SK-N-SH (cell line): ENCODE measurements around the gene AFF3. TPM values are rescaled to one million over a fixed set of nuclear protein-coding genes. Genes with fewer than 3 reads are reported as not detected.

ENCODE experiments used
- CTCF ChIA-PET: fragments of 300-600, 350-600 bp; formaldehyde crosslinking; extraction: SDS; loops from one replicate; lab custom pipeline; 2021; lab: Yijun Ruan, JAX
- POLR2A ChIA-PET: fragments of 350-600 bp; sonication (Branson Sonifier 250); formaldehyde crosslinking; extraction: SDS; loops from one replicate; lab custom pipeline; 2020; ENCODE audit warnings: antibody characterized with exemption, inconsistent platforms; lab: Yijun Ruan, JAX
- DNase-seq: peaks from one replicate; pipeline ENCODE4 v3.0.0; 2012
- H2AFZ ChIP-seq: fragments of 200-600 bp; sonication (generic); 2 replicates; pipeline ENCODE4 v1.8.1; 2016; ENCODE audit warnings: antibody characterized with exemption, mild to moderate bottlenecking, low read depth
- H3F3A ChIP-seq: fragments of 200-600 bp; sonication (generic); replicated peaks from 2 replicates; pipeline ENCODE3; 2016; ENCODE audit warnings: antibody characterized with exemption, mild to moderate bottlenecking; ENCODE audit not compliant: insufficient read depth
- H3K27ac ChIP-seq, 2 experiments: fragments of 200-500 bp in 1 of 2; fragments of 200-600 bp in 1 of 2; sonication (Bioruptor generic) in 1 of 2; sonication (generic), shearing (Covaris generic) in 1 of 2; 2 replicates each; pipeline versions ENCODE4 v1.5.1 to v1.6.1; 2014 to 2016; ENCODE audit warnings: low read depth in 2 of 2, inconsistent platforms in 1 of 2, low read length in 1 of 2, mild to moderate bottlenecking in 1 of 2, mixed read lengths in 1 of 2
- H3K27me3 ChIP-seq: fragments of 200-600 bp; sonication (generic), shearing (Covaris generic); 2 replicates; pipeline ENCODE4 v1.6.1; 2016; ENCODE audit warnings: mixed run types; ENCODE audit not compliant: insufficient read depth
- H3K36me3 ChIP-seq, 2 experiments: fragments of 200-500 bp in 1 of 2; fragments of 200-600 bp in 1 of 2; sonication (Bioruptor generic) in 1 of 2; sonication (generic) in 1 of 2; replicated peaks in 1 of 2; 2 replicates each; pipeline versions ENCODE3 to v1.5.1; 2014 to 2016; ENCODE audit warnings: low read length in 1 of 2, mild to moderate bottlenecking in 1 of 2; ENCODE audit not compliant: insufficient read depth in 2 of 2, control insufficient read depth in 1 of 2
- H3K4me1 ChIP-seq, 2 experiments: fragments of 200-500 bp in 1 of 2; fragments of 200-600 bp in 1 of 2; sonication (Bioruptor generic) in 1 of 2; sonication (generic), shearing (Covaris generic) in 1 of 2; 2 replicates each; pipeline versions ENCODE4 v1.5.1 to v1.6.1; 2014 to 2016; ENCODE audit warnings: low read depth in 1 of 2, low read length in 1 of 2, mixed run types in 1 of 2; ENCODE audit not compliant: insufficient read depth in 2 of 2, control insufficient read depth in 1 of 2
- H3K4me2 ChIP-seq: fragments of 200-600 bp; sonication (generic), shearing (Covaris generic); 2 replicates; pipeline ENCODE4 v1.6.1; 2017; ENCODE audit warnings: mixed run types
- H3K4me3 ChIP-seq, 2 experiments: fragments of 200-500 bp in 1 of 2; fragments of 200-600 bp in 1 of 2; sonication (Bioruptor generic) in 1 of 2; sonication (generic), shearing (Covaris generic) in 1 of 2; 2 replicates each; pipeline versions ENCODE4 v1.5.1 to v1.8.1; 2014 to 2016; ENCODE audit warnings: low read depth in 2 of 2, inconsistent platforms in 1 of 2, low read length in 1 of 2, mild to moderate bottlenecking in 1 of 2, mixed read lengths in 1 of 2, moderate library complexity in 1 of 2
- H3K79me2 ChIP-seq: fragments of 200-600 bp; sonication (generic); 2 replicates; pipeline ENCODE4 v1.8.1; 2017; ENCODE audit warnings: mild to moderate bottlenecking; ENCODE audit not compliant: insufficient read depth
- H3K9ac ChIP-seq: fragments of 200-600 bp; sonication (generic); 2 replicates; pipeline ENCODE4 v1.6.1; 2017; ENCODE audit warnings: mixed run types
- H3K9me2 ChIP-seq: fragments of 200-600 bp; sonication (generic); 2 replicates; pipeline ENCODE4 v1.6.1; 2017; ENCODE audit warnings: mixed run types
- H3K9me3 ChIP-seq: fragments of 200-600 bp; sonication (generic); 2 replicates; pipeline ENCODE4 v1.6.1; 2017; ENCODE audit warnings: mixed run types, mild to moderate bottlenecking, moderate library complexity
- H4K20me1 ChIP-seq: fragments of 200-600 bp; sonication (generic); 2 replicates; pipeline ENCODE4 v1.6.1; 2017; ENCODE audit warnings: mild to moderate bottlenecking, mixed run types; ENCODE audit not compliant: insufficient read depth
- CHD2 ChIP-seq: fragments of 150-350 bp; IDR thresholded peaks from 2 replicates; pipeline ENCODE4 v1.6.1; 2018; ENCODE audit warnings: low read length; ENCODE audit not compliant: partially characterized antibody
- CTCF ChIP-seq: fragments of 200-600 bp; sonication (generic); IDR thresholded peaks from 2 replicates; pipeline ENCODE4 v1.6.1; 2017; ENCODE audit warnings: antibody characterized with exemption, mild to moderate bottlenecking, moderate library complexity
- ELF1 ChIP-seq: IDR thresholded peaks from 2 replicates; pipeline ENCODE4 v1.4.0; 2012
- EP300 ChIP-seq, 2 experiments: IDR thresholded peaks; 2 replicates each; pipeline versions ENCODE4 v1.4.0 to v1.6.1; 2012; ENCODE audit warnings: borderline replicate concordance in 1 of 2, low read depth in 1 of 2, low read length in 1 of 2
- FOXJ3 ChIP-seq: sonication (generic); formaldehyde crosslinking; IDR thresholded peaks from 2 replicates; pipeline ENCODE4 v1.5.1; 2020; ENCODE audit warnings: mild to moderate bottlenecking, missing genetic modification reagents
- GABPA ChIP-seq: IDR thresholded peaks from 2 replicates; pipeline ENCODE4 v1.4.0; 2012; ENCODE audit warnings: low read depth, mild to moderate bottlenecking
- GATA2 ChIP-seq: sonication (generic); formaldehyde crosslinking; IDR thresholded peaks from 2 replicates; pipeline ENCODE4 v1.5.0; 2020; ENCODE audit warnings: mild to moderate bottlenecking, missing genetic modification reagents
- IRF3 ChIP-seq: fragments of 150-350 bp; IDR thresholded peaks from 2 replicates; pipeline ENCODE4 v1.6.1; 2016; ENCODE audit warnings: mild to moderate bottlenecking, low read depth, low read length
- MXI1 ChIP-seq: IDR thresholded peaks from 2 replicates; pipeline ENCODE4 v1.6.1; 2012; ENCODE audit warnings: mild to moderate bottlenecking, low read depth, low read length, improper control_type of control experiment
- NRF1 ChIP-seq: IDR thresholded peaks from 2 replicates; pipeline ENCODE4 v1.6.1; 2012; ENCODE audit warnings: low read depth, mild to moderate bottlenecking, low read length
- POLR2AphosphoS5 ChIP-seq: IDR thresholded peaks from 2 replicates; pipeline ENCODE4 v1.6.1; 2012; ENCODE audit warnings: low read depth, low read length
- RCOR1 ChIP-seq: fragments of 150-350 bp; IDR thresholded peaks from 2 replicates; pipeline ENCODE4 v1.6.1; 2017; ENCODE audit warnings: antibody characterized with exemption, low read length
- SIN3A ChIP-seq: IDR thresholded peaks from 2 replicates; pipeline ENCODE4 v1.6.1; 2012; ENCODE audit warnings: low read depth, mild to moderate bottlenecking, low read length, moderate library complexity, borderline replicate concordance
- SMC3 ChIP-seq: IDR thresholded peaks from 2 replicates; pipeline ENCODE4 v1.6.1; 2012; ENCODE audit warnings: low read depth, low read length, improper control_type of control experiment
- TEAD4 ChIP-seq: IDR thresholded peaks from 2 replicates; pipeline ENCODE4 v1.4.0; 2012; ENCODE audit warnings: mild to moderate bottlenecking, borderline replicate concordance; ENCODE audit not compliant: insufficient read depth
- WGBS: methylation state at CpG from one replicate; pipeline ENCODE4 v1.1.6; 2017; ENCODE audit warnings: low lambda C conversion rate; 5-methylcytosine and 5-hydroxymethylcytosine counted together
- polyA plus RNA-seq, 3 experiments: library from polyadenylated mRNA; depleted of rRNA; stranded (reverse); fragments of >200 nt; gene quantifications; 2 replicates each; pipeline ENCODE4 v1.2.3, GENCODE V29; 2012

Gene AFF3
- polyA plus RNA-seq, 1 of the 3 experiments (the other 2 are of a cell fraction): 0.36 TPM

GRCh38 chr2:99666256-99666655 is 476.1 kb downstream of the AFF3 start:
- no peaks in the 10 kb centered on the region for H3F3A ChIP-seq
- CTCF ChIA-PET: no interaction called here
- TF ChIP-seq RCOR1 (no peak), CTCF (peak; percentile 31)
- H4K20me1 ChIP-seq: no peaks in the 10 kb centered on the region
- H3K27me3 ChIP-seq: no peaks in the 10 kb centered on the region
- H3K4me2 ChIP-seq: no peak overlapping the region
- no peaks in the 10 kb centered on the region for H3K36me3 ChIP-seq
- H3K4me1 ChIP-seq: peaks cover 0 to 24% of the 10 kb centered on the region in 2 experiments; a peak in 2 of 4 replicates
- DNase-seq: no peak
- POLR2A ChIA-PET: no interaction called here
- no peaks in the 10 kb centered on the region for H3K9me2 ChIP-seq
- H3K9me3 ChIP-seq: no peaks in the 10 kb centered on the region
- H3K4me3 ChIP-seq: no peak overlapping the region
- WGBS: 49% methylated on average over 1 of the region's 1 CpG
- H3K9ac ChIP-seq: no peak overlapping the region
- H2AFZ ChIP-seq: no peak overlapping the region
- no peak overlapping the region for H3K27ac ChIP-seq
- no peaks in the 10 kb centered on the region for H3K79me2 ChIP-seq

GRCh38 chr2:99663641-99664040 is 478.7 kb downstream of the AFF3 start:
- H3K9ac ChIP-seq: no peak overlapping the region
- no peak overlapping the region; the same call in 1 of the 2 replicates for H3K4me2 ChIP-seq
- POLR2A ChIA-PET: no interaction called here
- no peaks in the 10 kb centered on the region for H3K9me2 ChIP-seq
- H3F3A ChIP-seq: no peaks in the 10 kb centered on the region
- H3K4me1 ChIP-seq: peaks cover 0 to 16% of the 10 kb centered on the region in 2 experiments; a peak in 2 of 4 replicates
- H3K36me3 ChIP-seq: no peaks in the 10 kb centered on the region
- CTCF ChIA-PET: interaction anchor here (0.9 to 1.0 kb wide), 3 partner anchors 104 to 717 kb away, joined by 3 to 5 read pairs (median 4); no protein-coding TSS in a partner anchor
- H4K20me1 ChIP-seq: no peaks in the 10 kb centered on the region
- peak overlapping the region; percentile 50 to 87 for H3K27ac ChIP-seq
- H3K79me2 ChIP-seq: no peaks in the 10 kb centered on the region
- no peaks in the 10 kb centered on the region for H3K27me3 ChIP-seq
- 67% methylated on average over 2 of the region's 2 CpGs for WGBS
- no peak overlapping the region for H3K4me3 ChIP-seq
- DNase-seq: no peak
- no peaks in the 10 kb centered on the region for H3K9me3 ChIP-seq
- H2AFZ ChIP-seq: no peak overlapping the region
- no peak for TF ChIP-seq FOXJ3 (CRISPR knock-in tag)
- no peak for TF ChIP-seq IRF3
- TF ChIP-seq NRF1: no peak
- no peak for TF ChIP-seq ELF1
- no peak for TF ChIP-seq EP300 (IDR thresholded peaks at IDR 0.05; ENCODE audit: borderline replicate concordance in 1 of 2, low read depth in 1 of 2, low read length in 1 of 2)
- TF ChIP-seq POLR2AphosphoS5: no peak
- TF ChIP-seq SIN3A: no peak
- no peak for TF ChIP-seq GABPA
- TF ChIP-seq CHD2: no peak
- TF ChIP-seq MXI1: no peak
- no peak for TF ChIP-seq GATA2
- no peak for TF ChIP-seq TEAD4
- TF ChIP-seq SMC3: no peak
